Activated naive CD4-positive, alpha-beta T cell treated with Interleukin-2 at 50 U/mL for 16 hours (primary cell): Measurements from ENCODE around the gene OPCML.

Experiments
- DNase-seq: peaks from one replicate; pipeline ENCODE4 v3.0.0-alpha.2; 2020

The OPCML gene

DNA sequence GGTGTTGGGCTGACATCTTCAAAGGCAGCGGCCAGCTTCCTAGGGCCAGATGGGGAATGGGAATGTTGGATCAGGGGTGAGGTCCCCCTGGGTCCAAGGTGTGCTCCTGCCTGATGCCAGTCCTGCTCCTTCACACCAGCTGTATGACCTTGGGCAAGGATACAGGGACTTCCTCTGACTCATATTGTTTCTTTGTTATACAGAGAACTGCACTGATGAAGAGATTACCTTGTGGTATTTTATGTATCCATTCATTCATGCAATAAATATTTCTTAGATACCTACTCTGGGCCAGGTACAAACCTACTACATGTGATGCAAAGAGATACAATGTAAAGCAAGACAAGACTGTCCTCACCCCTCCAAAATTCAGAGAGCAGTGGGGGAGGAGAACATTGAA lies 3.9 kb upstream of the OPCML start:
- DNase-seq = no peak

DNA sequence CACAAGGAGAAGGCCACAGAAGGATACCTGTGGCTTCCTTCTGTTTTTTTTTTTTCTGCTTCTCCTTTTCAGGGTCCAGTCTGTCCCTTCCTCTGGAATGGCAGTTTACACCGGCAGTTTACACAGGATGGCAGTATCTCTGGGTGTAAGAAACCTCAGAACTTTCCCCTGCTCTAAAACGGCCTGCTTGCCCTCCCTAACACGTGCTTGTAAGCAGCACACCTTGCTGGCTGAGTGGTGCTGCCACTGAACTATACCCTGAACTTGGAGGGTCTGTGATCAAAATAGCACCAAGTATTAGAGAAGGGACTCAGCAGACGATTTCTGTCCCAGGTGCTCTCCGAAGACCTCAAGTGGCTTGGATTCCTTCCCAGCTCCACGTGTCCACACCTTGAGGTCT lies 904 bp upstream of the OPCML start:
- DNase-seq = no peak

DNA sequence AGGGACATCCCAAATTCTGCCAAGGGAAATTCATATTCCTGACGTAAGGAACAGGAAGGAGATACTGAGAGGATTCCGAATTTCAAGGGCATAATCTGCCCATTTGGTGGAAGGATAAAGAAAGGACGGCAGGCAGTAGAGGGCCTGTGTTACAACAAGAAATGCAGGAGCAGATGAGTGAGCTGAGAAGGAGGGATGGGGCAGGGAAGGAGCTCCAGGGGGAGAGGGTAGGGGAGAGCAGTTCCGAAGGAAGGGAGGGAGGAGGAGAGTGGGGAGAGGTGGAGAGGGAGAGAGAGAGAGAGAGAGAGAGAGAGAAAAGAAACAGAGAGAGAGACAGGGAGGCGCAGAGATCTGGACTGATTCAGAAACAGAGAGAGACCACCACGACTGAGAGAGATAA lies 843 bp downstream of the OPCML start:
- DNase-seq = no peak

DNA sequence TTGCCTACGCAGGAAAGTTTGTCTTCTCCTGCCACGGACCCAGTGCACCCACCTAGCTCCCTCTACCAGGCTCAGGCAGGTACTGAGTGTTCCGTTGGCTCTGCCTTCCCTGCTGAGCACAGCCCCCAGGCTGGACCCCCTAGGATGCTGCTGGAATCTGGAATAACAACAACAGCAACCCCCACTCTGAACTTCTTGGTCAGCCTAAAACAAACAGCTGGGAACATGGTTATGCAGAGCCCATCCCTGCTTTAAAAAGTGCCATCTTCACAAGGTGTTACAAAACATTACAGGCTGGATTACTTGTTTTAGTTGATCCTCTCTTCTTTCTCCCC lies 1.8 kb downstream of the OPCML start:
- no peak for DNase-seq

DNA sequence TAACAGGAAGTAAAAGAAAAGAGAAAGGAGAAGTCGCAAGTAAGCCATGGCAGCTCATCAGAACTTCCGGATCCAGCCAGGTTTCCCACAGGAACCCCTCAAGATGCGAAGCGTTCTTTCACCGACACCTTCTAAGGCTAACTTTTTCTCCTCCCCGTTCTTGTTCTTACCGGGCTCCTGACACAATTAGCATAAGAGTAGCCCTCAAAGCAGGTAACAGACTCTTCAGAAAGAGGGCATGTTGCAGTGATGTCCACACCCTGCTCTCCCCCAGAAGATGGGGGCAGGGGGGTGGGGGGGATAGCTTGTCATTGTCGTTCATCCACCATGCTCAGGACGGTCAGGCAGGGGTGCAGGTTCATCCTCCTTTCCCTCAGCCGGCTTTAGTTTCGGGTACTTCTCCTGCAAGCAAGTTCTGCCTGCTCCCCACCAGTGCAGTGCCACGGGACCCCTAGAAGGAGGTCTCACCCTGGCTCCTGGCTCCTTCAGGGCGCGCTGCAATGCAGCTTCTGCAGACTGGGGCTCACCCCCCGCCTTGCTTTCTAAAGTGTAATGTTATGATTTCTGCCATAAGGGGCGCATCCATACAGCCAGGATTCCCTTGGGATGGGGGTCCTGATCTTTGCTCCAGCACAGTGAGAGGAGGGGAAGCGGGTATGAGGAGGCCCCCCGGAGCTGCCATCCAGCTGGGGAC lies 2.3 kb downstream of the OPCML start:
- no peak for DNase-seq

DNA sequence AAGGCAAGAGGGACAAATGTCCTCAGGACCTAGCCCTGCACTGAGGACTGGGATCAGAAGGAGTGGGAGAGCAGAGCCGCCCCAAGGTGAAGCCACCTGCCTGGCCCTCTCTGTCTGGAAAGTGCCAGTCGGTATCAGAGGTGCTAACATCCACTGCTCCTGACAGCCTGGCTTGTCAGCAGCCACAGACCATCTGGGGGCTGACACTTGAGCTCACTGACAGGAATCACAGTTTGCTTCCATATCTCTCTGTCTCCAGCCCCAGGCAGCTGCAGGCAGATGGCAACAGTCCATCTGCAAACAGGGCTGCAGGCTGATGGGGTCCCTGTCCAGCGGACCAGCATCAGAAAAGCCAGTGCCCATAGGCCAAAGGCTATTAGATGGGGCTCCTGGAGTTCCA lies 5.5 kb downstream of the OPCML start:
- no peak for DNase-seq

DNA sequence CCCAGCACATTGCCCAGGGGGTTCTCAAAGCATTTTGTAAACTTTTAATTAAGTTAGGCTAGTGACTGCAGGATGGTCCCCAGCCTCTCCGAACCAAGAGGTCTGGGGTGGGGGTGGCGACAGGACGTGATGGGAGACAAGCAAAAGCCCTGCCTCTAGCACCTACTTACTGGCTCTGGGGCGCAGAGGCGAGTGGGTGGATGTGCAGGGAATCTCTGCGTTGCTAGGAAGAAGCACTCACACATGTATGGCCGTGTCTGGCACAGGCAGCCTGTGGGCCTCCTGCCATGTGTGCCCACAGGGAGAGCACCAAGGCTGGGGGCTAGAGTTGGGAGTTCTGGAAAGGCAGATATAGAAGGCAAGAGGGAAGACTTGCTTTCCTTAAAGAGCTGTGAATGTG lies 6.3 kb downstream of the OPCML start:
- no peak for DNase-seq

DNA sequence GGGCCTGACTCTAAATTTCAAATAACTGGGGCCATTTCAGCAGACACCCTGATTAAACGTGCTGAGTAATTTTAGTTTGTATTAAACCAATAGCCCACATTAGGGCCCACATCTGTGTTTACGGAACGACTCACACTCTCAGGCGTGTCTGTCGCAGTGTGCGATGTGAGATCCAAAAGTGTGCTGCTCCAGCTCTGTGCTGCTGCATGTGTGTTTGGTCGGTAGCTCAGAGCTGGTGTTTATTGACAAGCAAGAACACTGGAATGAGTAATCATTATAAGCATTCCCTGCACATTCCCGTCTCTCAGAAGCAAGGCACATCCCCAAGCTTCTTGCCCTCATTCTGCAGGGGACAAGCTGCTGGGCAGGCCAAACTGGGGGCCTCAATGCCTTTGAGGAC lies 7.8 kb downstream of the OPCML start:
- DNase-seq = no peak

DNA sequence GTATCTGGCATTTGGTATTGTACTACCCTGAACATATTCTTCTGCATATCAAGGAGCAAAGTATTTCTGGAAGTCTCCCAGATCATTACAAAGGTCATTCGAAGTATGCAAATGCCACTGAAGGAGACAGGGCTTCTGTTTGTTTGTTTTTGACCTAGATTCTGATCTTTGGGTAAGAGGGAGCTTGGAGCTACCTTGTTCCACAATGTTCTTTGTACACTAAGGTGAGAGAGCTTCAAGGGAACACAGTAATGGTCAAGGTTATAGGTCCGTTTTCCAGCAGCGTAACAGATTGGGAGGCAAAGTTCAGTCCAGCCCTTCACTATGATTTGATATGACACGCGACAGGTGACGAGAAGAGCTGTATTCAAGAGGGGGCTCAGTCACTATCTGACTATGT lies 10.0 kb downstream of the OPCML start:
- DNase-seq = no peak

DNA sequence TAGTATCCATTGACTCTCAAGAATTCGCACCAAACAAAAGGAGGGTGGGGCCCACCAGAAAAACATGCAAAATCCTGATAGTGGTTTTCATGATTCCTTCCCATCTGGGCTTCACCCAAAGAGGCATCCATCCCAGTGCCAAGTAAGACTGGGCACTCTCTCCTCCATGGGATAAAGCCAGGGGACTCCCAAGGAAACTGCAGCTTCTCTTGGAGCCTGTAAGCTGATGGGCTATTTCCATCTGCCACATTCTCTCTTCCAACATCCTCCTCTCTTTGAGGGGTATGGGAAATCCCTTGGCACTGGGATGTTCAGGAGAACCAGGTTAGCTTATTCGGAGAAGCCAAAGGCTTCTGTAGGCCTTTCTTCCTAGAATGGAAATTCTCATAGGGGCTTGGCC lies 10.8 kb downstream of the OPCML start:
- DNase-seq = no peak

DNA sequence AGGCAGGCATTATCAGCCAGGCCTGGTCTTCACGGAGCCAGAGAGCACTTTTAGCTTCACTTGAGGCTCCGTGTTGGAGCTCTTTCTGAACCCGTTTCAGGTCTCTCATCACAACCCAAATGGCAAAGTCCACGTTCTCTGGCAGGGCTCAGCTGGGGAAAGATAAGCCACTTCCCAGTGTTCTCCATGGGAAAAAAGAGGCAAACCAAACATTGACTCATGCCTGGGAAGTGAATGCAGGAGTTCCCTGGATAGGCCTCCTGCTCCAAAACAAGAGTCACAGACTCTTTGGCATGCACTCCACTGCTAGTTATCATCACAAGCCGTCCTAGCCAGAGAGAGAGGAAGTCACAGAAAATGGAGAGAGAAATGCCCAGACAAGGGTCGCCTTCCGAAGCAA lies 11.6 kb downstream of the OPCML start:
- no peak for DNase-seq

DNA sequence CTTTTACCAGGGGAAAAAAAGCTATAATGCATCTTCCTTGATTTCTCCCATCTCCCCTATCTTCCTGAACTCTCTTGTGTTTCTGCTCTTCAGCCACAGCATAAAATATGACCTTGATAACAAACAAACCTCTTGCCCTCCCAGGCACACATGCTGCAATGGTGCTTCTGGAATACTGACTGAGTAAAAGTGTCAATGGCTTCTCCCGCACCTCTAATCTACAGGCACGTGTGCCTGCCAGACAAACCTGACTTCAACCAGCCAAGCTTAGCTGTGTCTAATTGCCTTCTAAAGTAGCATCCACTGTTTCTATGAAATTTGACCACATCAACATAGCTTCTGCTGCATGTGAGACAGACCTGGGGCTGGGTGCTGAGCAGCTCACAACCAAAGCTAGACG lies 12.7 kb downstream of the OPCML start:
- no peak for DNase-seq

DNA sequence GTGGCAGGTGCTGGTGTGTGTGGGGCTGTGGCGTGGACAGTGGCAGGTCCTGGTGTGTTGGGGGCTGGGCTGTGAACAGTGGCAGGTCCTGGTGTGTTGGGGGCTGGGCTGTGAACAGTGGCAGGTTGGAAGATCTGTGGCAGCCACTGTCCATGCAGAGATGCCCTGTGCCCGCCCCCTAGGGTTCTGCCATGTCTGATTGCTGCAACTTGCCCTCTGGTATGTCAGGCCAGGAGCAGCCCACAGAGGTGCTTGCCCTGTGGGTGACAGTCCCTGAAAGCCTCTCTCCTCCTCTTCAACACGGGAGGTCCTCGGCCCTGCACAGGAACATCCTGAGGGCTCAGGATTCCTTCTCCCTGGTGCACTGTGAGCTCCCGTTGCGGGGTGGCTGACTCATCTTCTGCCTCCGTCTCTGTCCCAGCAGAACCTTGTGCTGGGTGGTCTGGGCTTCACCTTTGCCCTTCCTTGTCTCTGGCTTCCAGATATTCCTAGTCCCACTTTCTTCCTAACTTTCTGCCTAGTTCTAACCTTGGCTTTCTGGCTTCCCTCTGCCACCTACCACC lies 13.5 kb downstream of the OPCML start:
- no peak for DNase-seq

DNA sequence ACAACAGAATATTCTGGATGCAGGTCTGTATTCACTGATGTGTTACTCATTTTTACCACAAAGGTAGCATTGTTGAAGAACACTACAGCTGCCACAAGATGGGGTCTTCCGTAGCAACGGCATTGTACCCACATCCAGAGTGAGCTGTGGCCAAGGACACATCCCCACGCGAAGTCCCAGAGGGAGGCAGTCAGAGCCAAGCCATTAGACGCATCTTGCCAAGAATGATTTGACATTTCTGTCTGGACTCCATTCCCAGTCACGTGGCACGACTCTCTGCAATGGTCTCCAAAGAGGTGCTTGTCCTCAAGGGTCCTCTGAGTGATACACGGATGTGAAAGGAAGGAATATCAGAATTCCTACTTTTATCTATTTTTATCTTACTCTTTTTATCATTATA lies 15.5 kb downstream of the OPCML start:
- no peak for DNase-seq

DNA sequence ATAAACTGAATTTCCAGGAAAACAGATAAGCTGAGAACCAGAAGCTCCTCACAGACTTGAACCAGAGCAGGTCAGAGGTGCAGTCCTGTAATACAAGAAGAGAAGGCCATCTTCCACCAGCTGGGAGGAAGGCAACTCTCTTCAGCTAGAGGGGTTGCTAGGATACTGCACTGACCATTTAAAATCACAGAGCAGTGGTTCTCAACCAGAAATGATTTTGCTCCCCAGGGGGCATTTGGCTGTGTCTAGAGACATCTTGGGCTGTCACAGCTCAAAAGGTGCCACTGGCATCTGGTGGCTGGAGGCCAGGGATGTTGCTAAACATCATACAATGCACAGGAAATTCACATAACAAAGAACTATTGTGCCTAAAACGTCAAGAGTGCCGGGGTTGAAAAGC lies 17.2 kb downstream of the OPCML start:
- DNase-seq = no peak

DNA sequence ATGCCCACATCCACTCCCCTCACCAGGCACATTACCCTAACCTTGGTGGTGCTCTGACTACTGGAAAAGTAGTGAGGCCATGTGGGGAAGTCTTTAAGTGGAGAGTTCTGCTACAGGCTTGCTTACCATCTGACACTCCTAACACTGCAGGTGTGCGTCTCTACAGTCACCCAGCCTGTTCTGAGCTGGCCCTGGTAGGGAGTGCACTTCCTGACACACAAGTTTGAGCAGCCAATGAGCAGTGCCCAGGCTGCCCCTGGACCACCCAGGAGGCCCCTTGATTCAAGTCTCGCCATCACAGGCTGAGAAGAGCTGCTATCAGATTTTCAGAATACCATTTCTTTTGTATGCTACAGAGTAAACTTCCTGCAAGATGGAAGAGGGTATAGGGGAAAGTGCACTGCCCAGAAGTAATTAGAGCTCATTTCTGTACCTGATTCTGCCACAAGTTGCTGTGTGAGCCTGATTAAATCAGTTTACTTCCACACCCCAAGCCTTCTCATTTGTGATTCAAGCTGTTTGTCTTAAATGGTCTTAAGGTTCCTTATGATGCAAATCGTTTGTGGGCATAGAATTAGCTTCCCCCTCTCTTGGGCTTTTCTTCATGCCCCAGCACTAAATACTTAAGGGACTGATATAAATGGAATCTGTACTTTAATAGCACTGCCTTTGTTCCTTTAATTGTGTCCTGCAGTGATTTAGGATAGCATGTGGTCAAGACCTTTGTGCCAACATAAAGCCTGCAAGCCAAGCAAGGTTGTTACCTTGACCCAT lies 22.2 kb downstream of the OPCML start:
- DNase-seq = no peak

DNA sequence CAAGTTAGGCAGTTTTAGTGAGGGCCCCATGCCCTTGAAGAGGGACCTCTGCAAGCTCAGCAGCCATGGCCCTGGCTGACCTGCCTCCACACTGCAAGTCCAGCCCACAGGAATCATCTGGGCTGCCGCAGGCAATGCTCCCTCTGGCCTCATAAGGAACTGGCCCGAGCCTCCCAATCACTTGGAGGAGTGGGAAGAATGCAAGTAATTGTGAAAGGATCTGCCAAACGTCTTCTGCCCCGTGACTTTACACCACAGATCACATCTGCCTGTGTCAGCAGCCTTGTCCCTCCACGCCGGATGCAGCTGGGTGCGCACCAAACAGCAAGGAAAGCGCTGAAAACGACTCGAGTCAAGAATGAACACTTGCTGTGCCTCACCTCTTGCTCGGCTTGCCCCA lies 23.8 kb downstream of the OPCML start:
- DNase-seq = no peak

DNA sequence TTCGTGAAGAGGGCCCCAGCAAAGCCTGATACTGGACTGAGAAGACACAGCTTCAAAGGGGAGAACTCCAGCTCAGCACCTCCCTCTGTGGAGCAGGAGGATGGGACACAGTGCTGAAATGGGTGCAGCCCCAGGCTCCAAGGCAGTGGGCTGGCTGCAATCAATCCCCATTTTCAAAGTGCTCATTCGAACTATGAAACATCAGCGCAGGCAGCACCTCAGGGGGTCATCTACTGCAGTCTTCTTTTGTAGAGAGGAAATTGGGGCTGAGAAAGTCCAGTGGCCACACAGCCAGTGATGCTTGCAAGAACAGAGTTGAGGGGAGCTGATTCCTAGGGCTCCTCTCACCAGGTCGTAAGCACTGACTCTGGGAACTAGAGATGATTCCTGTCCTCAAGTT lies 25.1 kb downstream of the OPCML start:
- no peak for DNase-seq

DNA sequence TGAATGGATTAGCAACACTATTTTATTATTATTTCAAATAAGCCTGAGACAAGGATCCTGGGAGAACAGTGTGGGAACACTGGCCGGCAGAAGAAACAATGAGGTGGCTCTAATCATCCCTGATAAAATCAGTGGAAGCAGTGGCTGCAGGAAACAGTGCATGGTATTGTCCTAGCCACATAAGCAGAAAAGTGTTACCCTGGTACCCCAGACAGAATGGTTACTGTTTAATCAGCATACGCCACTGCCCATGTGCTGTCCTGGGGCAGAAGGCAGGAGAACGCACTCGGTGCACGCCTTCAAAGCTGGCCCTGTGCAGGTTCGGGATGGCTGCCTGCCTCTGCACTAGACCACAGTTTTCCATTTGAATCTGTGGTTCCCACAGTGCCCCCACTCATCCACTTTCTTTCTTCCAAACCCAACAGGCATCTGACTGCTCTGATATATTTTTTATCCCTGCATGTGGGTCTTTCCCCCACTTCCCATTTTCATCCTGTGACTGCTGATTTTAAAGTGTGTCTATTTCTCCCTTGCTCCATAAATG lies 25.7 kb downstream of the OPCML start:
- DNase-seq = no peak

DNA sequence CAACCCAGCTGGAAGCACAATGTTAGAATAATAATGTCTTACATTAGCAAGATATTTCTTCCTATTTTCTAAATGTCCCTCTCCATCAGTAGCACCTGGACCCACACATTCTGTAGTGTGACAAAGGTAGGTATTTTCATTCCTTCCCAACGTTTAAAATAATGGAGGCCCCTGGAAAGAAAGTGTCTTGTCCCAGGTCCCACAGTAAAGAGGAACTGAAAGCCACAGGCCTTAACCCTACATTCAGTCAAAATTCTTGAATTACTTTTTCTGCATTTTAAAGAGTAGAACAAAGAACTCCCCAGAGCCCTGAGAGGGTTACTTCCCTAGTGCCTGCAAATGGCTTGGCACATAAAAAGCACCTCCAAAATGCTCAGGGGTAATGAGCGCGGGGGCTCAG lies 26.3 kb downstream of the OPCML start:
- no peak for DNase-seq

DNA sequence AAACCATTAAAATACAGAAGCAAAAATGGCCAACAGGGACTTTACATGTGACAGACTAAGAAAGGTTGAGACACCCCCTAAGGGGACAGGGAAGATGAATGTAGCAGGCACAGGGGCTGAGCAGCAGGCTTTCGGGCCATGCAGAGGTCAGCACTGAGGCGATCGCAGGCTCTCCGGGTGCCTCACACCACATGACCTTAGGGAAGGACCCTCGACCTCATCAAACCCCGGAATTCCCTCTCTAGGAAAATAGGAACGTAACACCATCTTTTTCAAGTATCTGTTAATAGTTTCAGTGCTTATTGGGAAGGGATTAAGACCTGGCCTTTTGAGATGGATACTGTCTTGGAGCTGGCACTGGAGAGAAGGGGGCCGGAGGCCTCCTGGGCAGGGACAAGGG lies 27.4 kb downstream of the OPCML start:
- DNase-seq = no peak

DNA sequence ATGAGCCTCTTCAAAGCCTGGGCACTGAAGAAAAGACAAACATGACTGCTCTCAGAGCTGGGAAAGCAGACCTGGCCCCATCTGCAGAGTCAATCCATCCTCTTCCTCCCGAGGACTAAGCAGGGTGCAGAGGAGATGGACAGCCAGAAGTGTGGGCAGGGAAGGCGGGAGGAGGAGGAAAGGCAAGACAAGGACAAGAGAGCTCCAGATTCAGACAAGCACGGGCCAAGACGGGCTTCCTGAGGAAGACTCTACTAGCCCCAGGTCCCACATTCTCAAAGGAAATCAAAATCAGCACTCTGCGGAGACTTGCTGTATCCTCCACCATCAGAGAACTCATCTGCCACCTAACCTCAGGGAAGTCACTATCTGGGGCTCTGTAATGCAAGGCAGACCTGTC lies 28.5 kb downstream of the OPCML start:
- no peak for DNase-seq

DNA sequence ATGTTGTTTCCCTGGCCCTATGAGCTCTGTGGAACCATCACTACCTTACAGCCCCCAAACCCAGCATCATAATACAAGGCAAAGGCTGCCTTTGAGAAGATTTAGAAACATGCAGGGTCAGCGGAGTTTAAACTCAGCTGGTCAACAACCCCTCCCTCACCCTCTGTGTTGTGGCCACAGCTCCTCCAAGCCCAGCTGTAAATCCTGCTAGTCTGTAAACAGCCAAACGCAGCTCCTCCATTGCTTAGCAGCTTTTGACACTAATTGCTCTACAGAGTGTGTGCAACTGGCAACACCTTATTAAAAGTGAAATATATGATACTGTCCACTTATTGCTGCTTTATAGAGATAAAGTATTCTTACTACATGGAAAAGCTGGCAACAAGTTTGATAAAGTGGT lies 29.1 kb downstream of the OPCML start:
- no peak for DNase-seq
